ENCODE measurements around the gene MAP4K4.

MAP4K4 gene

DNA sequence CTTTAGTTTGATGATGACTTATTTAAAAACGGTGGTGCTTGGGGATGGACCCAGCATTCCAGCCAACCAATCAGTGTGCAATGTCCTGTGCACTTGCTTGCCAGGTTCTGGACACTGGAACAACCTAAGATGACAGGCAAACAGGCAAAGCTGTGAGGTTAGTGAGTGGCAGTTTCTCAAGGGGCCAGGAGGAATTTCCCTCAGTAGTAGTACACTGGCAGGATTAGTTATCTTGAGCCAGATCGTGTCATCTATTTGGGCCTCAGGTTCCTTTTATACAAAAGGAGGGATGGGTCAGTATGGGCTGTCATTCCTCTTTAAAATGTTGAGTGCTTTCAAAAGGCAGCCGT lies 26.6 kb downstream of the MAP4K4 start:
- no peak for FAIRE-seq

DNA sequence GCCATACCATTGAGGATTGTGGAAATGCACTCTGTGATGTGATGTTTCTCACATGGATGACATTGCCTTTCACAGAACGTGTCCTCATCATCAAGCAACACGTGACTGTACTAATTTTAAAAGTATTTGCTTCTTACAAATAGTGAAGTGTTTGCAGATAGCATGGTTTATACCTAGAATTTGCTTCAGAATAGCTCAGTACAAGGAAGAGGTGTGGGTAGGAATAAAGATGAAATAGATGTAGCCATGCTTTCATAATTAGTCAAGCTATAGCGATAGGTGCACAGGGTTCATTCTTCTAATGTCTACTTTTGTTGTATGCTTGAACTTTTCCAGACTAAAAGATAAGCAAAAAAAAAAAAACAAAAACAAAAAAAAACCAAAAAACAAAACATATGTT lies 27.5 kb downstream of the MAP4K4 start:
- no peak for FAIRE-seq

DNA sequence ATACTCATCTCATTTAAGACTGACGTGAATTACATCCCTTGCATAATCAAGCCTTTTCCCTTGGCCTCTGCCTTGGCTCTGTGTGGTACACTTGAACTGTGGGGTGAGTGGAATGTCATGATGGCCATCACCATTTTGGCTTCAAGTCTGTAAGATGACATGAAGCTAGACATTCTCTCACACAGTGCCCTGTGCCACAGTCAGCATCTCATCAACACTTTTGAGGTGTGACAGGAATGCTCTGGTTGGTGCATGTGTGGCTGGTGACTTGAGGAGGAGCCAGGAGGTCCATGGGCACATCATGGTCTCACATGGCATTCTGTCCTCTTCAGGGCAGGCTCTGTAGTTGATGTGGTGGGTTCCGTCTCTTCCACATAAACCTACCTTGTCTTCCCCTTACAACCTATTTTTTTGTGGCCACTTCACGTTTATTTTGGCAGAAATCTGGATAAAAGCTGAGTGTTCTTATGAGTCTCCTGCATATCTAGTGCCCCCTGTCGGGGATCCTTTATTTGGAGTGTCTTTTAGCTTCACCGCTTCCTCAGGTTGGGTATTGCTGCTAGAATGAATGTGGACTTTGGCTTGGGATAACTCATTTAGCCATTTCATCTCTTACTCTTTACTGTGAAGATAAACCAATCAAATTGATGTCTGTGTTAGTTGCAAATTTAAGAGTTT lies 28.1 kb downstream of the MAP4K4 start:
- FAIRE-seq = no peak

DNA sequence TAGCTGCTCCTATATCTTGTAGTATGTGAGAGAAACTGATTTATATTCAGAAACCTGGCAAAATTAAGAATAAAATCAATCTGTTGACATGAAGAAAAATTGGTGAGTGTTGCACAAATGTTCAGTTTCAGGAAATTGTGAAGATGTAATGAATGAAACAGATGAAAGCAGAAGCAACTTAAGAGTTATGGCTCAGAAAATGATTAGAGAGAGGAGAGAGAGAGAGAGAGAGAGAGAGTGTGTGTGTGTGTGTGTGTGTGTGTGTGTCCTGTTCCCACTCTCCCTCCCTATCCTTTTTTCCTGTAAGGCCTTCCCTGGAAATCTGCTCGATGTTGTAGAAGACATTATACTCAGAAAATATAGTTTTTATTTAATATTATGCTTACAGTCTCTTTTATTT lies 31.4 kb downstream of the MAP4K4 start:
- FAIRE-seq = no peak

DNA sequence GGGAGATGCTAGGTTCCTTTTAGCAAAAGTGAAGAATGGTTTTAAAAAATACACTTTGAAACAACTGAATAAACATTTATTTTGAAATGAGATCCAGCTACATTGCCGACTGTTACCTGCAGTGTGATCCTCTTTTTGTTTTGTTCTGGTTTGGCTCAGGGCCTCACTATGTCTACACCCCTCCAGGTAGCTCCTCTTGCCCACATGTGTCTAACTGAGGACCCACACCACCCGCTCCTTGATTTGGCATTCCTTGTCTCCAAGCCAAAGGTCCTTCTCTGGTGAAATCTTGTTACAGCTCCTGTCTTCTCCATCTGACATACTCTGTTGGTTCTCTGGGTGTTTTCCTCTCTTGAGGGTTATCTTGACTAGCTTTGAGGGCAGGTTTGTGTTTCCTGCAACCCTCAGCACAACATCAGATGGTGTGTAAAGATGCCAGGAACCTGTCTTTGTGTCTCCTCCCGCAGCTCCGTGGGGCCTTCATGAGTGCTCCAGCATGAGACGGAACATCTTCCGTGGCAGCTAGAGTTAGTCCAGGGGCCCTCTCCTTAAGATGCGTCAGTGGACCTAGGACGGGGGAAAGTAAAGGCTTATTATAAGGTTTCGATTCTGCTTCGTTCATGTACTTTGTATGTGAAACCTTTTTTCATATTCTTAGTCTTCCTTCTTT lies 32.1 kb downstream of the MAP4K4 start:
- no peak for FAIRE-seq

DNA sequence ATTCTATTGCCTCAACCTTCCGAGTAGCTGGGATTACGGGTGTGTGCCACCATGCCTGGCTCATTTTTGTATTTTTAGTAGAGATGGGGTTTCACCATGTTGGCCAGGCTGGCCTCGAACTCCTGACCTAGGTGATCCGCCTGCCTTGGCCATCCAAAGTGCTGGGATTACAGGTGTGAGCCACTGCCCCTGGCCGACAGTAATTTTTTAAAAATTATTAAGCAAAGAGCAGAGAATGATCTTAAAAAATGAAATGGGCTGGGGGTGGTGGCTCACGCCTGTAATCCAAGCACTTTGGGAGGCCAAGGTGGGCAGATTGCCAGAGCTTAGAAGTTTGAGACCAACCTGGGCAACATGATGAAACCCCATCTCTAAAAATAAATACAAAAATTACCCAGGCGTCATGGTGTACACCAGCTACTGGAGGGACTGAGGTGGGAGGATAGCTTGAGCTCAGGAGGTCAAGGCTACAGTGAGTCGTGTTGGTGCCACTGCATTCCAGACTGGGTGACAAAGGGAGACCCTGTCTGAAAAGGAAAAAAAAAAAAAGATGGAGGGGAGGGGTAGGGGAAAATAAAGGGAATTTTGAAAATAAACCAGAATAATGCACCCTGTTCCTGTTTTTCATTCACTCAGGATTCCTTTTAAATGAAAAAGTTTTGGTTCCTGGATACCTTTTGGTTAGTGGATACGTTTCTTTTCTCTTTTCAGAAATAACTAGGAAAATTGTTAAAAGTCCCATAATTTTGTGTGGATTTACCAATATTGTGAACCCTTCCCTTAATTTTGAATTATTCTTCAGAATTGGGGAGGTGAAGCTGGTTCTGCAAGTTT lies 33.9 kb downstream of the MAP4K4 start:
- no peak for FAIRE-seq

DNA sequence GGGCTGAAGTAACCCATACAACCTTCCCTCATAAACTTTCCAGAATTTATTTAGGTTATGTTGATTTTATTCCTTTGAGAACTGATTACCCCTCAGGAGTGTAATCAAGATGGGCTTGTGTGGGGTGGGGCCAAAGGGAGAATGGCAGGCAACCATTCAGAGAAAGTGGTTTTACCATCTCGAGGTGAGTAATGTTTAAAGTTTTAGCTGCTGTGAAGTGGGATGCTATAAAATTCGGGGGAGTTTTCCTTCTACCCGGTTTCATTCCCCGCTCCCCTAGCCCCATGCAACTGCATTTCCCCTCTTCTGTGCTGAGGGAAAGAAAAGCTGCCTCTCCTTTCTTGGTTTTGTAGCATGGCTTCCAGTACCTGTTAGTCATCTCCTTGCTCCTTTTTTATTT lies 34.7 kb downstream of the MAP4K4 start:
- FAIRE-seq = no peak

DNA sequence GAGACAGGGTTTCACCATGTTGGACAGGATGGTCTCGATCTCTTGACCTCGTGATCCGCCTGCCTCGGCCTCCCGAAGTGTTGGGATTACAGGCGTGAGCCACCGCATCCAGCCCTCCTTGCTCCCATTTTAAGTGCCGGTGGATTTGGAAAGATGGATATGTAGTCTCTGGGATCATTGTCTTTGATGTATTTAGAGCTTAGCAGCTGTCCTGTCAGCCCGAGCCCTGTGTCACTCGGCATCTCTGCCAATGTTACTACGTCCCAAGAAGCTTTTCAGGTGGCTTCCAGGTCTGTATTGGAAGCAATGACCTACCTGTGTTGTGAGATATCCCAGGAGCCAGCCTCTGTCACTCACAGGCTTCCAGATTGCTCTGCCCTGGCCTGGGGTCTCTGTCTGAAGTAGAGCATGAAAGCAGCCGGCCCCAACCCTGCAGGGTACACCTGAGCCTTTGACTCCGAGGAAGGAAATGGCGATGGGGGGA lies 35.3 kb downstream of the MAP4K4 start:
- no peak for FAIRE-seq

DNA sequence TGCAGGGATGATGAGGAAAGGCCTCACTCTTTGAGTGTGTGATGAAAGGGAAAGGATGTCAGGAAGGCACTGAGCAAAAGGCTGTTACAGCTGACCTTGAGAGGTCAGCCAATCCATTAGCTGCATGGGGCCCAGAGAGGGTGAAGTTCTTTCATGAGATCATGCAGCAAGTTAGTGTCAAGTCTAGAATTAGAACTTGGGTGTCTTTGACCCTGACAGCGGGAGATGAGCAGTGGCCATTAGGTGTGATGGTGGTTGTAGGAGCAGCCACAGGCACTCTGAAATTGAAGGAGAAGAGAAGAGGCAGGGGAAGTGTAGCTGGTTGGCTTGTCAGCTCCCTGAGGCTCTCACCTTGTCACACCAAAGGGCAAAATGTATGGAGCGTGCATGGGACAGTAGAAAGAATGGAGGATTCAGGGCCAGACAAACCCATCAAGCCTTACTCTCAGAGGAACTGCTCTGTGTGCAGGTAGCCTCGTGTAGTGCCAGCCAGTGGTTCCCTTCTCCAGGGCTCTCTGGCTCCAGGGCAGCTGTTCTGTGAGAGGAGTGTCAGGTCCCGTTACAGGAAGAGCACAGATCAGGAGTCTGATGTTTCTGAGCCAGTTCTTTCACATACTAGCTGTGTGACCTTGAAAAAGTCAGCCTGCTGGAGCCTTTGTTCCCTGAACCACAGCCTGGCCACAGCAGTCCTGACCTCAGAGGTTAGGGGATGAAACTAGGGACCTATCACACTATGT lies 35.9 kb downstream of the MAP4K4 start:
- FAIRE-seq = no peak

DNA sequence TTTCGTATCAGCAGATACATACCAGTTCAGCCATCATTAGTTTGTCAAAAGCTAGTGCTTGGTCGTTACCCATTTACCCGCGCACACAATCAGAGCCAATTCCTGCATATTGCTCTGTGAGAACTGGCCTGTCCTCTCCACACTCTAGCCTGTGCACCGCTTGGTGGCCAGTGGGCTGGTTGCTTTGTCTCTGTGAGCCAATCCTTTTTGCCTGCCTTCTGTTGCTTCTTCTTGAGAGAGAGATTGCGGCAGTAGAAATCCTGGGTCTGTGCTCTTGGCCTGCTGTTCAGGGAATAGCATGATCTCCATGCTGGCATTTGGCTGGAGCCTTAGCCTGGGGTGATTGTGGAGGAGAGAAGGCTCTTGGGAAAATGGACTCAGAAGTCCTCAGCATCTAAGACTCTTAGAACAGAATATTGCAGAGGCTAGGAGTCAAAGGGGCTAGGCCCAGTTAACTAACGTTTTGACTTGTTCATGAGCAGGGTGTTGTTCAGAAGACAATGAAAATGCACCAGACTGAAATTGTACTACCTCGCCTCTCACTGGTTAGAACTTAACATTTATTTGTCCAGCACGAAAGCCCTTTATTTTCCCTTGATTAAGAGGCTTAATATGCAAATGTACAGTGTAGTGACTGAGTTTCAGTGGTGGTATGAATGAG lies 37.1 kb downstream of the MAP4K4 start:
- no peak for FAIRE-seq

DNA sequence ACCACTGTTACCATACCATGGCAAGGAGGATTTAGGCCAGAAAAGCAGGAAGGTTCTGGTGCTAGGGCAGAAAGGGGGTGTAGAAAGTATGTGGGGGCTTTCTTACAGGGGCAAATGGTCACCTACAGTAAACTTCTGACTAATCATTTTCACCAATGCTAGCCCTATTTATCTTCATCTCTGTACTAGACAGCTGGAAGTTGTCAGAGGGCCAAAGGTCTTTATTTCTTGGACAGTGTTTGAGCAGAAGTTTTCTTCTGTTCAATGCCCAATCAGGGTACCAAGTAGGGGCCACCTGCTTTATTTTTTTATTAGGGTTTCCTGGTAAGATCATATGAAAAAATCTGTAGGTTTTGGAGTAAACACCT lies 37.6 kb downstream of the MAP4K4 start:
- no peak for FAIRE-seq

DNA sequence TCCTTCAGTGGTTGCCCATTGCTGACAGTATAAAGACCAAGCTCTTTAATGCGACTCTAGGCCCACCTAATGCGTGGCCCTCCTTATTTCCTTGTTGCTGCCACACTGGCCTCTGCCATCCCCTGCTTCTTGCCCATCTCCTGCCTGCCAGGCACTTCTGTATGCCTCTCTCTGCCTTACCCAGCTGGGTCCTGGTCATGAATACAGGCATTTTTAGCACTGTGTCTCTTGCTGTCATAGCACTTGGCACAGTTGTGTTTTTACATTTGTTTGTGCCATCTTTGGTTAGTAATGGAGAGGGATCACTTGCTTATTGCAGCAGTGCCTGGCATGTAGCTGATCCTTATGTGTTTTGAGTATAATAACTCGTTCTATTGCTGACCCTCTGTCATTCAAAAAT lies 38.7 kb downstream of the MAP4K4 start:
- no peak for FAIRE-seq

DNA sequence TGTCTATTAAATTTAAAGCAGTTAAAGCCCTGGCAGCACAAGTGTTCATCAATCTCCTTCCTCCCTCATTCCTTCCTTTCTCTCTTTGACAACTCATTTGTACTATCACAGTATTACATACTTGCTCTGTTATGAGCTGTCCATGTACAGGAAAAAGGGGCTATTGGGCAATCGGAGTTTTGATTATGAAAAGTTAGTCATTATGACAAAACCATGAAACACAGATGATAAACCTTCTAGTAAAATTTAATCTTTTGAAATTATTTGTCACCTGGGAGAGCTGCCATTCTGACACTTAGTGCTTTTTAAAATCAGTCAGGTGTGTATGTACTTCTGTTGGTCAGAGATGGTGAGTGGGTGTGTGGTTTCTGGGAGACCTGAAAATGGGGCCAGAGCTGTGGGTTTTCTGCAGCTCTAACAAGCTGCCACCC lies 39.4 kb downstream of the MAP4K4 start:
- FAIRE-seq = no peak

DNA sequence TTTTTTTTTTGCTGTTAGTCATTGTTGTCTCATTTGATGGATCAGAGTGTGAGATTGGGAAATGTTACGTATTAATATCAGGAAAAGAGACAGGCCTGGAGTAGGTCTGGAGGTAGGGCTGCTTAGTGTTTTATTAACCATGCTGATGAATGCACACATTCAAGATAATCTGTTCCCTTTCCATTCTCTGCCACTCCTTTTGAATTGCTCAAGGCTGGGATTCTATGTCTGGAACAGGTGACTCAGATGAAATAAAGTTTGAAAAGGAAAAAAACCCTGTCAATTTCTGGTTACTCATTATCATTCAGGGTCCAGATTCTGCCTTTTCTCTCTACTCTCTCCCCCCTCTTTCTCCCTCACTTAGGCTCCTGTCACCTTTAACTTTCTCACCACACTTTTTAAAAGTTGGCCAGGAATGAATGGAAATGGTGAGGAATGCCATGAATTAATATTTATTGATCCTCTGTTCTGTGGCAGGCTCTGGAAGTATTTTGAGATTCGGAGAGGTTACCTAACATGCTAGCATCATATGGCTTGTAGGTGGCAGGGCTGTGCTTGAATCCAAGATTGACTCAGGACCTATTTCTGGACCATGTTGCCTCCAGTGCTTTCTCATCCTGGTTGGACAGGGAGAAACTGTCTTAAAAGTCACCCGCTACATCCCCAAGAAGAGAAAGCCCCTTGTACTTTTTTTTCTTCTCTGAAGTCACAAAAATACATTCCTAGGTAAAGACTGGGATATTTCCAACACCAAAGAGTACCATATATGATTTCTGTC lies 40.2 kb downstream of the MAP4K4 start:
- FAIRE-seq = no peak

DNA sequence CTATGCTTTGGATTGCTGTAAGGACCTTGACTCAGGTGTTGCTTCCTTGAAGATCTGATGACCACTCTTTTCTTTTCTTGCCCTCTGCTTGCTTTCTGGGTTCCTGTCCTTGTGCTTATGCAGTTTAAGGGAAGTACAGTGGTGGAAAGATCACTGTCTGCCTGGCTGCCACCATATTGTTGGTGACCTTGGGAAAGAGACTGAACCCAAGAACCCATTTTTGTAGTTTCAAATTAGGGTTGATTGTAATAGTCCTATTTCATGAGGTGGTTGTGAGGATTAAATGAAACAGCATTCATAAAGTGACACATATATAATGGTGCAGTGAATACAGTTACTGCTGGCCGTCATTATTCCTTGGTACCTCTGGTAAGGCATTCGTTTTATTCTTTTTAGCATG lies 41.1 kb downstream of the MAP4K4 start:
- no peak for FAIRE-seq

DNA sequence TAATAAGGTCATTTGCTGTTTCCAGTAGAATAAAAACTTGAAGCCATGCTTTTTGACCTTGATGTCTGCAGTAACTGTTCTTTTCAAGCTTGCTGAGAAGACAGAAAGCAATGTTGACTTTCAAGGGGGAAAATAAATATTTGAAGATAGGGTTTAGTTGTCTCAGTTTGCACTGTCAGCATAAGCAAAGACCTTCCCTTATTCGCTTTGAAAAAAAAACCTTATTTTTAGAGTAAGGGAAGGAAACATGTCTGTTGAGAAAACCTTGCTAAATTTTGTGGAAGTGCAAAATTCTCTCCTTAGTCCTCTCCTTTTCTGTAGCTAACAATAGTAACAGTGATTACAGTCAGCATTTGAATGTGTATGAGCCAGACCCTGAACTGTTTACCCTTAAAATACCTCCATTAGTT lies 43.1 kb downstream of the MAP4K4 start:
- no peak for FAIRE-seq

DNA sequence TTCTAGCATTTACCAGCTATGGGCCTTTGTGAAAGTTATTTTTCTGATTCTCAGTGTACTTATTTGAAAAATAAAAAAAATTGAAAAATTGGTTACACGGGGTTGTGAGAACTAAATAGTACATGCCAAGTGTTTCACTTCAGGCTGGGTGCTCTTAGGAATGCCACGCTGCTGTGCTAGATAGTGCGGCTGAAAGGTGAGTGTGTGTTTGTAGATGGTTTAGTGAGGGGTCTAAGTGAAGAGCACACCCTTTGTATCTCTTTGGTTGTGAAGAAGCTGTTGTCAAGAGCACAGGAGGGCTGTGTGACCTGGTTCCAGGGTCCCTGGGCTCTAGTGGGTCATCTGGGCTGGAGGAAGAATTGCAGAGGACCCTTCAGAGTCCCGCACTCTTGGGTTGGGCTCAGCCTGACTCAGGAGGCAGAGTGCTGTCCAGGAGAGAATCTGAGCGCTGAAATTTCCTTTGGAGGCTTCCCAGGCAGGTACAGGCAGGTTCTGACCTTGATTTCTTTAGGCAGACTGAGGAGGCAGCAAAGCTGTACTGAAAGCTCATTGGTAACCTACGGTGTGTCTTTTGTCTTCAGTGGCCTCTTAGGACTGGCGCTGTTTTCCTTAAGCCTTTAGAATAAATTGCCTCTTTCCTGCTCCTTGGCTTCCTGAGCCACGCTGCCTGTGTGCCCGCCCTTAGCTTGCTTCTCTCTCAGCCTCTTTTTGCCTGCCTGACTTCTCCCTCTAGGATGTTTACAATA lies 44.4 kb downstream of the MAP4K4 start:
- FAIRE-seq = no peak

DNA sequence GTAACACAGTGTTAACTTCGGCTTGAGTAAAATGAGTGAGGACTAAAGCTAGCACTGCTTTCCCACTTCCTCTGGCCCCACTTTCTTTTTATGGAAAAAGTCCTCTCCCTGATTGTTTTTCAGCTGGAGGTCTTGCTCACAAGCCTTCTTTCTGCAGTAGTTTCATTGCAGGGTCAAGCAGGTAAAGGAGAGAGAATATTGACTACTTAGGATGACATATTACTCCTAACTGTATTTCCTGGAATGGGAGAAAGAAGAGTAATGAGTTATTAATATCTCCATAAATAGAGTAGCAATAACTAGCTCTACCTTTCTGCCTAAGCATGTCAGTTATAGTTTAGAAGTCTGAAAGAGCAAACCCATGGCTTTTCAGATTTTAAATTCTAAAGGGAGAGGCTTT lies 45.0 kb downstream of the MAP4K4 start:
- FAIRE-seq = no peak

DNA sequence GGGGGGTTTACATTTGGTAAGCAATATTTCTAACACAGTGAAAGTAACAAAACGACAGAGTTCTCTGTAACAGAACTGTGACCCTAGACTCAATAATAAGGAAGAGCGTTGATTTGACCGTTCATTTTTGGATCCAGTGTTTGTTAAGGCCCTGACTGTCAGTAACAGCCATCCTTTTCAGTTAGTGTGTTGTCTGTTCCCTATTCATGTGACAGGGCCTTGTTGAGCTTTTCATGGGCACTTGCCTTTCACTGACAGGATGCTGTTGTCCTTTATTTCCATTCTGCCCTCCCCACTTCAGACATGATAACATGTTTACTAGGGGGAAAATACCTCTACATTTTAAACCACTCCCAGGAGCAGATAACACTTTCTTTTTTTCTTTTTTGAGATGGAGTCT lies 45.8 kb downstream of the MAP4K4 start:
- no peak for FAIRE-seq

DNA sequence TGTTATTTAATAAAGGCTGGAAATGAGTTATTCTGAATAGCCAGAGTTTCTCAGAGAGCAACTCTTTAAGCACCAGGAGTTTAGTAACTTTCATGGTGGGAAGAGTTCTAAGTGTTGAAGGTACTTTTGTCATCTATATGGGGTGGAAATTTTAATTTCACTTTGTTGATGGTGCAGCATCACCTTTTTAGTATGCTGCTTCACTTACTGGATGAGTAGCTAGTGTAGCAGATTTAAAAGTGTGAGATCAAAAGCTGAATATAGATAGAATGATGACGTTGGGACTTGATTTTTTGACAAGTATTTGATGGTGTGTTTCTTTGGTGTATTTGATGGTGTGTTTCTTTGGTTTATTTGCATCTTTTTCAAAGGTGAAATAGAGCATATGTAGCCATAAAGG lies 47.3 kb downstream of the MAP4K4 start:
- no peak for FAIRE-seq

All from TTC549 (cell line).